RWPE2 (cell line): Measurements from ENCODE around the gene HES2.

Source experiments
- ATAC-seq: fragments of 200-7000 bp; cut with Tn5 transposase; 3 replicates; pipeline ENCODE4 v1.9.1; 2021; ENCODE audit warnings: low read depth
- DNase-seq: peaks from one replicate; pipeline ENCODE4 v3.0.0-alpha.2; 2020; ENCODE audit warnings: low spot score
- H3K27ac ChIP-seq: fragments of 450-650 bp; 2 replicates; pipeline ENCODE4 v1.5.1; 2017; ENCODE audit warnings: mild to moderate bottlenecking; ENCODE audit not compliant: poor library complexity, severe bottlenecking
- H3K27me3 ChIP-seq: fragments of 250-450 bp; sonication (Bioruptor Pico); 2 replicates; pipeline ENCODE4 v1.5.1; 2021; ENCODE audit warnings: mild to moderate bottlenecking, moderate library complexity; ENCODE audit not compliant: insufficient read depth, poor library complexity, severe bottlenecking
- H3K36me3 ChIP-seq: fragments of 250-450 bp; sonication (Bioruptor Pico); 2 replicates; pipeline ENCODE4 v1.5.1; 2020; ENCODE audit warnings: low read depth, mild to moderate bottlenecking, moderate library complexity
- H3K4me1 ChIP-seq: fragments of 250-450 bp; sonication (Bioruptor Pico); 2 replicates; pipeline ENCODE4 v1.5.1; 2021; ENCODE audit warnings: mild to moderate bottlenecking, moderate library complexity; ENCODE audit not compliant: insufficient read depth, poor library complexity, severe bottlenecking
- H3K4me3 ChIP-seq: fragments of 250-450 bp; sonication (Bioruptor Pico); 2 replicates; pipeline ENCODE4 v1.5.1; 2021; ENCODE audit warnings: mild to moderate bottlenecking, moderate library complexity; ENCODE audit not compliant: severe bottlenecking
- H3K9me3 ChIP-seq: fragments of 250-450 bp; sonication (Bioruptor Pico); 2 replicates; pipeline ENCODE4 v1.5.1; 2021; ENCODE audit warnings: mild to moderate bottlenecking, moderate library complexity; ENCODE audit not compliant: severe bottlenecking
- CTCF ChIP-seq: fragments of 450-650 bp; IDR thresholded peaks from one replicate; pipeline ENCODE4 v1.5.1; 2017; ENCODE audit warnings: mild to moderate bottlenecking, moderate library complexity; ENCODE audit not compliant: poor library complexity, severe bottlenecking

The HES2 gene

GRCh38 chr1:6386371-6386949, 33.3 kb downstream of the HES2 start:
- TF ChIP-seq CTCF, result no peak
- Histone ChIP-seq H3K27ac (peak overlapping the region; percentile 93), H3K9me3 (peaks cover 2% of the 10 kb centered on the region), H3K4me1 (peaks cover 13% of the 10 kb centered on the region), H3K27me3 (no peaks in the 10 kb centered on the region), H3K36me3 (peaks cover 4% of the 10 kb centered on the region; the same call in 1 of the 2 replicates), H3K4me3 (peak overlapping the region; percentile 44)
- ATAC-seq (peak; percentile 4), DNase-seq (no peak)

GRCh38 chr1:6385488-6386191, 34.1 kb downstream of the HES2 start:
- Histone ChIP-seq H3K9me3 (peaks cover 2% of the 10 kb centered on the region), H3K36me3 (peaks cover 4% of the 10 kb centered on the region; the same call in 1 of the 2 replicates), H3K27me3 (no peaks in the 10 kb centered on the region), H3K4me1 (peaks cover 19% of the 10 kb centered on the region), H3K27ac (peak overlapping the region; percentile 93), H3K4me3 (peak overlapping the region; percentile 44)
- DNase-seq, result peak; percentile 98
- no peak for TF ChIP-seq CTCF
- ATAC-seq, result peak; percentile 95

DNA sequence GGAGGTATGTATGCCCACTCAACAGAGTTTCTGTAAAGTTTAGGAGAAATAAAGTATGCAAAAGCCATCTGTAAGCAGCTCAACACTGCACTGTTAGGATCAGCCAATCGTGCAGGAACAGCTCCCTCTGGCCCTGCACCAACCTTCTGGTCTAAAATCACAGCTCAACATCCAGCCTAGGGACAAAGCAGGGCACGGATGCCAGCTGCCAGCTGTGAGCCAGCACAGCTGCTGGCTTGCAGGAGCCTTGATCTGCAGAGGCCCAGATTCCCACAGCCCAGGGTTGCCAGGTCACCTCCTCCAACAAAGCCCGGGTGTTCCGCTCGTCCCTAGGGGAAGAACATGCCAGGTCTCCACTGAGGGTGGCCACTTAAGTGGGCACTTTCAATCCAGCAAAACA, 34.8 kb downstream of the HES2 start:
- Histone ChIP-seq H3K4me3 (peak overlapping the region; percentile 44), H3K27ac (peak overlapping the region; percentile 93)
- peak; percentile 5 for ATAC-seq

DNA sequence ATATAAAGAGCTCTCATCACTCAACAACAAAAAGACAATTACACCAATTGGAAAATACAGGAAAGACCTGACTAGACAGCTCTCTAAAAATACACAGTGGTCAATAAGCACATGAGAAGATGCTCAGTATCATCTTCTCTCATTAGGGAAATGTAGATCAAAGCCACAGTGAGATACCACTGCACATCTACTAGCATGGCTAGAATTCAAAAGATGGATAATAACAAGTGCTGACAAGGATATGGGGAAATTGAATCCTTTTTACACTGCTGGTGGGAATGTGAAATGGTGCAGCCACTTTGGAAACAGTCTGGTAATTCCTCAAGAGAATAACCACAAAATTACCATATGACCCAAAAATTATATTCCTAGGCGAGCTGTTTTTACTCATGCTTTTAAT, 35.6 kb downstream of the HES2 start:
- H3K27me3 ChIP-seq, result no peaks in the 10 kb centered on the region
- ATAC-seq, result no peak
- H3K27ac ChIP-seq, result peak overlapping the region; percentile 93
- no peak for DNase-seq
- no peak for TF ChIP-seq CTCF
- H3K4me1 ChIP-seq, result peaks cover 19% of the 10 kb centered on the region
- no peak overlapping the region for H3K4me3 ChIP-seq
- H3K36me3 ChIP-seq, result peaks cover 10% of the 10 kb centered on the region
- H3K9me3 ChIP-seq, result peaks cover 7% of the 10 kb centered on the region

More for the DNA sequence above, 34.8 kb downstream of the HES2 start:
- Histone ChIP-seq H3K27me3 (no peaks in the 10 kb centered on the region), H3K4me1 (peaks cover 19% of the 10 kb centered on the region), H3K9me3 (peaks cover 5% of the 10 kb centered on the region), H3K36me3 (peaks cover 7% of the 10 kb centered on the region)
- DNase-seq, result no peak
- TF ChIP-seq CTCF, result no peak

DNA sequence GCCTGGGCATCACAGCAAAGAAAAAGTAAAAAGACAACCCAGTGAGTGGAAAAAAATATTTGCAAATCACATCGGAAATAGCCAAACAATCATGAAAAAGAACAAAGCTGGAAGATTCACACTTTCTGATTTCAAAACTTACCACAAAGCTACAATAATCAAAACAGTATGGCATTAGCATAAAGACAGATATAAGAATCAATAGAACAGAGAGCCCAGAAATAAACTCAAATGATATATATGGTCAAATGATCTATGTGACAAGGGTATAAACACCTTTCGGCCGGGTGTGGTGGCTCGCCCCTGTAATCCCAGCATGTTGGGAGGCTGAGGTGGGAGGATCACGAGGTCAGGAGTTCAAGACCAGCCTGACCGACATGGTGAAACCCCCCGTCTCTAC, 39.7 kb downstream of the HES2 start:
- Histone ChIP-seq H3K4me1 (peaks cover 6% of the 10 kb centered on the region), H3K27ac (no peak overlapping the region), H3K4me3 (no peak overlapping the region), H3K27me3 (no peaks in the 10 kb centered on the region), H3K36me3 (peaks cover 19% of the 10 kb centered on the region), H3K9me3 (peaks cover 7% of the 10 kb centered on the region)
- ATAC-seq, result no peak
- TF ChIP-seq CTCF, result no peak
- no peak for DNase-seq
